HG02642 (cell line): Measurements from ENCODE around the gene KCNQ1.

Experiments used
- ATAC-seq: cut with Tn5 transposase; IDR thresholded peaks from one replicate; pipeline ENCODE4 v1.9.1; 2021; ENCODE audit warnings: mild to moderate bottlenecking; ENCODE audit not compliant: unreplicated experiment, poor library complexity

KCNQ1 gene

DNA sequence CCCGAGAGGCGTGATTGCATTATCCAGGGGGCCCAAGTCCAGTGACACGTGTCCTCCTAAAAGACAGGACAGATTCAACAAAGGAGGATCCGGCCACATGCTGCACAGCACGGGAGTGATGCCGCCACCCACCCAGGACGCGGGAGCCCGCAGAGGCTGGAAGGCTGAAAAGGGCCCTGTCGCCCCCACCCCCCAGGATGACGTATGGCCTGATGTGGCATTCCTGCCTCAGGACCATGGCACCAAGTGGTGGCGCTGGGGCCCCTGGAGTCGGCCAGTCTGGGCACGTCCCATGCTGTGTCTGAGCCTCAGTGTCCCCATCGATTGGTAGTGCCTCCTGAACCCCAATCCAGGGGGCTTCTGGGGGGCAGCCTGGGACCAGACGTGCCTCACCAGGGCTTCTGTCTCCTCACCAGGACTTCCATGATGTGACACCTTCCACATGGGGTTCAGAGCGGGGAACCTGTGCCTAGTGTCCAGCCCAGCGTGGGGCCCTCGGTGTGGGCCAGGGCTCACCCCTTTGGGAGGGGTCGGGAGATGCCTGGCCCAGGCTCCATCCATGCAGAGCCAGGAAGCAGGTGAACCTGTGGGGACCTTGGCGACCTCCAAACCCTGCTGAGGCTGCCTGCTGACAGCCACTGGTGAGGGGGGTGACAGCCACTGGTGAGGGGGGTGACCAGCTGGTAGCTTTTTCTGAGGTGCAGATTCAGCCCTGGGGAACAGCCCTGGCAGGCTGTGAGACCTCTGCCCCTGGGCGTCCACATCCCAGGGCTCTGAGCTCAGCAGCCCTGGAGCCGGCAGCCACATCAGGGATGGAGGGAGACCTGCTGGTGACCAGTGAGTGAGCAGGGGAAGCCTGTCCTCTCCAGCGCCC lies 75.3 kb downstream of the KCNQ1 start:
- ATAC-seq, result no peak

DNA sequence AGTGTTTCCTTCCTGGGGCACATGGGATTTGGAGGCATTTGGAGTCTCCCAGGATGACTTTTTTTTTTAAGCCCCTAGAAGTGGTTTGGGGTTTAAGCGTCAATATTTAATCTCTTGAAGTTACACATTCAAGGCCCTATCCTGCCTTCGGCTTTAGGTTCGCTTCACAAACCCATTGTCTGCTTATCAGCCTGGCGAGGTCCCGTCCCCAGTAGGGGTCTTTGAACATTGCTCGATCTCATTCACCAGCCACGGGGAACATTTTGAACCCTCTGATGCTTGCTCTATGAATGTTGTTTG lies 75.9 kb downstream of the KCNQ1 start:
- ATAC-seq, result no peak

DNA sequence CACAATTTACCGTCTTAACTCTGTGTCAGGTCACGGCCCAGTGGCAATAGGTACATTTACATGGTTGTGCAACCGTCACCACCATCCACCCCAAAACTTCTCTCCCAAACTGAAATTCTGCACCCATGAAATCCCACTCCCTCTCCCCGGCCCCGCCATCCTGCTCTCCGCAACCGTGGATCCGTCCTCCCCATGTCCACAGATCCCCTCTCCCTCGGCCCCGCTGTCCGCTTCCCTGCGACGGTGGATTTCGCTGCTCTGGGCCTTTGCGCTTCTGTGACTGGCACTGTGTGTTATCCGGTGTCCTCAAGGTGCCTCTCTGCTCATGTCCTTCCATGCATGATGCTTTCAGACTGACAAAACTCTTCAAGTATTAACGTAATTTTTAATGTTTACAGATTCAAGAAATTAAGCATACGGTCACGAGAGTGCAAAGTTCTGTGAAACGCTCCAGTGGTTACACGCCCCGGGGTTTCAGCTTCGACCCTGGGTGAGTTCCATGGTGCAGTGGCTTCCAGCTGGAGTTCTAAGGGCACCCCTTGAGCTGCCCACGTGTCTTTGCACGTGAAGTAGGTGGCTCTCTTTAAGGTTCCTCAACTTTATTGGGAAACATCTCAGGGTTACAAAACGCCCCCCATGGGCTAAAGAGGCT lies 76.4 kb downstream of the KCNQ1 start:
- no peak for ATAC-seq

DNA sequence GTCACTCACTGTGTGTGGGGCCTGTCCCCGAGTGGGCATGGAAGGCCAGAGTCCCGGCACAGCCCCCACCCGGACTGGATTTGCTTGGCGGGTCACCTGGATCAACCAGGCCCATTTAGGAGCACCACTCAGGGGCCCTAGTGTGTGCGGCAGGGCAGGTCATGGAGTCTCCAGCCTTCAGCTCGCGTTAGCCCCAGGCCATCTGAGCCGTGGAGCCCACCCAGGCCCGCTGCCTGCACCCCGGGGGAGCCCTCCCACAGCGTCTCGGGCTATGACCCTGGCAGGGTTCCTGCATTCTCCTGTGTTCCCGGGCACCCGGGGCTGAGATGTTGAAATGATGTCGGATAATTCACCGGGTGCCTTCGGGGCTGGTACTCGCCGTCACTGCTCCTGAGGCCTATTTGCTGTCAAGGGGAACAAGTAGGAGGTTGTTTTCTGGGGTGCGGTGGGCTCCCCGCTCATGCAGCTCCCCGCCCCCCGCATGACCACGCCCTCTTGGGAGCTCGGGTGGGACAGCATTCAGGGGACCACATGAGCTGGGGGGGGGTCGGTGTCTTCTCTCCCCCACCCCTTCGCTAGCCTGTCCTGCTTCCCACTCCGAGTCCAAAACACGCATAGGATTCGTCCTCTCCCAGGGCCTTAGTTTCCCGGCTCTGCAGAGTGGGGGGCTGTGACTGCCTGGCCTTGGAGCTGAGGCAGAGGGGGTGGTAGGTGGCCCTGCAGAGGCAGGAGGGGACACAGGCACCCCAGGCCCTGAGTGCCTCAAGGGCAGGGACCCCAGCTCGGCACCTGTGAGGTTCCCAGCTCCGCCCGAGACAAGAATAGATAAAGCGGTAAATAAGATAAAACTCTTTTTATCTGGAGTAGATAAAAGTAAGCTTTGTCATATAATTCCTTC lies 77.2 kb downstream of the KCNQ1 start:
- ATAC-seq, result no peak

DNA sequence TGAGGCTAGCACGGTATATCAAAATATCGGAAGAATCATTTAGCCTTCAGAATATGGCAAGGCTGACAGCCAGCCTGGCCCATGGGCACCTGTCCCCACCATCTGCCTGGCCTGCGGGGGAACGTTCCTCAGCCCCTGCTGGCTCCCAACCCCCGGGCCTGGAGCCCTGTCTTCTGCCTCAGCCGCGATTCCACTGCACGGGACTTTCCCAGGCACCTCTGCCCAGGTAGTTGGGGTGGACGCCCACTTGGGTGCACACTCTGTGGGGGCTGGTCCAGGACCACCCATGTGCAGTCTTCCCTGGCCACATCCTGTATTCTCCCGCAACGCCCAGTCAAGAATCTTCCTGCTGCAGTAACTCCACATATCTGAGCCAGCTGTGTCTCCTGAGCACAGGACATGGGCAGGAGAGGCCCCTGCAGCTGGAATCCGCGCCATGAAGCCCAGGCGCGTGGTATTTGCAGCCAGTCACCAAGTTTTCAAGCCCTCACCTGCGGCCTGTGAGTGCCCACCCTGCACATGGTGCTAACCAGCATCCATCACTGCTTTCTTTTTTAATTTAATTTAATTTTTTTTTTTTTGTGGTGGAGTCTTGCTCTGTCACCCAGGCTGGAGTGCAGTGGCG lies 77.9 kb downstream of the KCNQ1 start:
- ATAC-seq, result no peak

DNA sequence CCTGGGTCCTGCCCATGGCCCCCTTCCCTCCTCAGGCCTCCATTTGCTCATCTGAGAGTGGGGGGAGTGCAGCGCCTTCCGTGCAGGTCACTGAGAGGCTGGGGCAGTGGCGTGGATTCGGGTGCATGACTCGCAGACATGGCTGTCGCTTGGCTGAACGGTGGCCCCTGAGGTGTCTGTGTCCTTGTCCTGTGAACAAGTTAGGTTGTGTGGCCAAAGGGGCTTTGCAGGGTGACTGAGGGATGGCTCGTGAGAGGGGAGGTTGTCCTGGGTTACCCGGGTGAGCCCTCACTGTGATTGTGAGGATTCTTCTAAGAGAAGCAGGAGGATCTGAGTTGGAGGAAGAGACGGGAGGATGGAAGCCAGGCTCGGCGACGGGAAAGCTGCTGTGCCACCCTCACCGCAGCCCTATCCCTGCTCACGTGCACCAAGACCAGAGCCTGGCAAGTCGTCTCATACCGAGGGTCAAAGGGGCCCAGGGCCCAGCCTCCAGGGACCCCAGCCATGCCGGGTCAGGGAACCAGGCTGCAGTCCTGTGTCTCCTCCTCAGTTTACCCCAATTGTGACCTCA lies 79.1 kb downstream of the KCNQ1 start:
- no peak for ATAC-seq

DNA sequence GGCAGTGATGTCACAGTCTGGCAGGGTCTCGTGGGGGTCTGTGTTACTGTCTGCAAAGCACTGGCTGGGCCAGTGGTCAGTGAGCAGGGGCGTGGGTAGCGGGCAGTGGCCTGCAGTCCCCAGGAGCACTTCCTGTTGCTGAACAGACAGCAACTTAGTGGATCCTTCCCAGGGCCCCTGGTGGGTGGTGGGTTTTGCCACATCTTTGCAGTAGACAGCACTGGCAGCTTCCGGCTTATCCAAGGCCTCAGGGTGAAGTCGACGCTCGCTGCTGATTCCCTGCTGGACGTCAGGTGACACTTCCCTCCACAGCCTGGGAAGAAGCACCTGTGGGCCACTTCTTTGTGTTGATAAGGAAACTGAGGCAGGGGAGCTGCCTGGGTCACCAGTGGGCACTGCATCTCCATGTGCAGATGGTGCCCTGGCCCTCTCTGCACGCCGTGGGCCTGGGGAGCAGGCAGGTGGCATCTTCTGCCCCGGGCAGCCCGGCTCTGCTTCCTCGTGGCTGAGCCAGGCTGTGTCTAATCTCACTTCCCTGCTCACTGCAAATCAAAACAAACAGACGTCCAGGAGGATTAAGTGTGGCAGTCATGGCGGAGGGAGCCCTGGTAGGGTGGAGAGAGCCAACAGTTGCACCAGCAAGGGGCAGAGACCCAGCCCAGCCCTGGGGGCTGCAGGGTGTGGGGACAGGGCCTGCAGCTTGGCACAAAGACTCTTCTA lies 79.8 kb downstream of the KCNQ1 start:
- ATAC-seq, result no peak

DNA sequence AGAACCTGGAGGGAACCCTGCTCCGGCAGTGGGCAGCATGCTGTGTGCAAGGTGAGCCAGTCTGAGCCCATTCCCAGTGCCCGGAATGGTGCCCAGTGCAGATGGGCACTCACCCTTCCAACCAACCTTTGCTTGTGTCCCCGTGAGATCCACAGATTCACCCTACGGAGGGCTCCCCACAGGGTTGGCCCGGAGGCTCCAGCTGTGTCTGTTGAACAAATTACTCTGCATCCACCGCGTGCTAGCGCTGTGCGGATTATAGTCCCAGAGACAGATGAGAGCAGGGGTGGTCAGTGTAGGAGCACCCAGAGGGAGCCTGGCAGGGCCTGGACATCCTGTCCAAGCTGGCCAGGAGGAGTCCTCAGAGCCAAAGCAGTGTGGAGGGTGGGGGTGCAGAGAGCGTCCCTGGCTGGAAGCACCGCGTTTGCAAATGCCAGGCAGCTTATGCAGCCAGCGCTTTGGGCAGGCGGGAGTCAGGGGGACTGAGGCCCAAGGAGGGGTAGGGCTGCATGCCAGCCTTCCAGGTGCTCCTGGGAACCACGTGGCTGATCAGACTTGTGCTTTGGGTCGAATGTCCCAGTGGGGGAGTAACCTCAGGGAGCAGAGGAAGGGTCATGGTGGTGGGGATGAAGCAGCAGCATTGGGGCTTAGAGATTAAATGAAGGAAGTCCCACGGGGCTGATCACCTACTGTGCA lies 80.5 kb downstream of the KCNQ1 start:
- ATAC-seq, result no peak

DNA sequence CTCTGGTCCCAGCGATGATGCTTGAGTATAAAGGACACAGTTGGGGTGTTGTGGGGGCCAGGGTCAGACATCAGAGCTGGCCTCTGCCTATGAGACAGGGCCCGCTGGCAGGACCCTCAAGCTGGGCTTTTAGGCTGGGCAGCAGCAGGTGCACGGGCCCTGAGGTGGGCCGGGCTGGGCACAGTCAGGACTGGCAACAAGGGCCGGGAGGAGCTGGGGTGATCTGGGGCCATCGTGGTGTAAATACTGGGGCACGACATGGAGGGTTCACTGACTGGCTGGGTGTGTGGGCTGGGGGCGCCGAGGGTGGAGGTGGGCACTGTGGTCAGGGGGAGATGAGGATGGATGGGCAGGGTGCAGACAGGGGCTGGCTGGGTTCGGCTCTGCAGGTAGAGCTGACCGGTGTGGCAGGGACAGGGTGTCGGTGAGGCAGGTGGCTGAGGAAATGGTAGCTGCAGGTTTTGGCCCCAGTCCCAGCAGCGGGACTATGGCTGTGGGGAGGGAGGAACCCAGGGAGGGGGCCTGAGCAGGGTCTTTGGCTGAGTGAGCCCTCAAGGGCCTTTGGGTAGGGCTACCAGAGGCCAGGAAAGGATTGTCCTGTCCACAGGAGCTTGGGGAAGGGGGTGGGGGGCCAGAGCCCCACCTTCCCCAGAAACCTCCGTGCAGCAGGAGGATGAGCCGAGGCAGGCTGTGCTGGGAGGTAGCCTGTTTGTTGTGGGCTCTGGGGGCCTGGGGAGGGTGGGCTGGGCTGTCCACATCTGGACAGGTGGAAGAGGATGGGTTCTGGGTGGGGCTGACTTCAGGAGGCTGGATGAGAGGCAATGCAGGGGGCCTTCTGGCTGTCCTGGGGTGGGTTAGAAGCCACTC lies 81.4 kb downstream of the KCNQ1 start:
- ATAC-seq, result no peak

DNA sequence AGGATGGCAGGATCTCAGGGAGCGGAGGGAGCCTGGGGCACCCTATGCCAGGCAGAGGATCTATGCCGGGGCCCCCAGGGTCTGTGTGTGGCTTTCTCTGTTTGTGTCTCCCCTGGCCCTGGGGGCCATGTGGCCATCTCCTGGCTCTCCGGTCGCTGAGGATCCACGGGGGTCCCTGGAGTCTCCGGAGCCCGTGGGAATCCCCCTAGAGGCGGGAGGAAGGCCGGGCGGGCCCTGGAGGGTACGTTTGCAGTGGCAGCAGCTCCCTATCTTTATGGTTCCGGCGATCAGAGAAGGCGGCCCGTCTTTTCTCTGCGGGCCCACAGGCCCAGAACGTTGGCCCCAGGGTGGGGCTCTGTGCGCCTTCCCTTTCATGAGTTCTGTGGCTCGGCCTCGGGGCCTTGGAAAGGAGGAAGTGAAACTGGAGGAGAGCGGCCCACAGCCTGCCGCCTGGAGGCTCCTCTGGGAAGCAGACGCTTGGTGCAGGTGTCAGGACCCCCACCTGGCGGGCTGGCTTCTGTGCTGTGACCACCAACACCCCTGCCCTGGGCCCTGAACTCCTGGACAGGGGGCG lies 82.1 kb downstream of the KCNQ1 start:
- ATAC-seq, result peak; percentile 67

DNA sequence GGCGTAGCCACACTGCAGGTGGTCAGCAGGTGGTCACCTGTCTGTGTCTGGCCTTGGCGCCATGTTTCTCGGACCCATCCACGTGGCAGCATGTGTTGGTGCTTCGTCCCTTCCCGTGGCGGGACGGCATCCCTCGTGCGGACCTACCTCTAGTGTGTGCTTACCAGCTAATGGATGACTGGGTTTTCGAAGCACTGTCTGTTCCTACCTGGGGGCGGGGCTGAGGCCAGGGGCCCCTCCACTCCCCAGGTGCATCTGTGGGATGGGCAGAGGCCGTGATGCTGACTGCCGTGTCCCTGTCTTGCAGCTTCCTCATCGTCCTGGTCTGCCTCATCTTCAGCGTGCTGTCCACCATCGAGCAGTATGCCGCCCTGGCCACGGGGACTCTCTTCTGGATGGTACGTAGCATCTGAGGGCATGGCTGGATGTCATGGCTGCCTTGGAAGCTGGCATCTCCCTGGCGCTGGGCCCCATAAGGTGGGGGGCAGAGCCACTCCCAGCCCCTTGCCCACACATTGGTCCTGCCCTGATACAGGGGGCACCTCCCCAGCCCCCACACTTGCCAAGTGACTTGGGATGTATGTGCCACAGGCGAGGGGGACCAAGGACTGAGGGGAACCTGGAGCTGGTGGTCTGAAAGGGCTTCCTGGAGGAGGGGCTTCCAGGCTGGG lies 82.9 kb downstream of the KCNQ1 start:
- no peak for ATAC-seq

DNA sequence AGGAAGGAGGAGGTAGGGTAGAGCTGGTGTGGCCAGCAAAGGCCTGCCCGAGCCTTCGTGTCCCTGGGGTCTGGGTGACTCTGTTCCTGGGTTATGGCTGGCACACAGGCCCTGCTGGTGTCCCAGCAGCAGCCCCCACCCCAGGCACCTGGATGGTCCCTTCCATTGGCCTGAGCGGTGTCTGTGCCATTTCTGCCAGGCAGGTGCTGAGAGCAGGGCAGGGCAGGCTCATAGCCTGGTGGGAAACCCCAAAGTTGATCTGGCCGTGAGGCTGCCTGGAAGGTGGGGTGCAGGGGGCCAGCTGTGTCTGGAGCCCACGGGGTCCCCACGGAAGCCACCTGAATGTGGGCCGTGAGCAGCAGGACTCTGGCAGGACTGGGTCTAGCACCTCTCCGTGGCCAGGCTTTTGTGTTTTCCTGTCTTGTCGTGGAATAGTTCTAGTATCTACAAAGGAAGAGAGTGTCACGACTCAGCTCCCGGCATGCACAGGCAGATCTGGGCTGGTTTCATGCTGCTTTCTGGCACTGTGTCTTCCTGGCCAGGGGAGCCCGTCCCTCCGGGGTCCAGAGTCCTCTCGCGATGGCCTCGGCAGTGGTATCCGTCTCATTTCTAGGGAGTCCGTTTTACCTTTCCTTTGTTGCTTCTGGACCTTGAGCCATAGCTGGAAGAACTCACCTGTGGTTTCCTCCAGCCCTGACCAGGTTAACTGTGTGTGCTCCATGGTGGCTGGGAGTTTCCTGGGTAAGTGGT lies 83.7 kb downstream of the KCNQ1 start:
- no peak for ATAC-seq

DNA sequence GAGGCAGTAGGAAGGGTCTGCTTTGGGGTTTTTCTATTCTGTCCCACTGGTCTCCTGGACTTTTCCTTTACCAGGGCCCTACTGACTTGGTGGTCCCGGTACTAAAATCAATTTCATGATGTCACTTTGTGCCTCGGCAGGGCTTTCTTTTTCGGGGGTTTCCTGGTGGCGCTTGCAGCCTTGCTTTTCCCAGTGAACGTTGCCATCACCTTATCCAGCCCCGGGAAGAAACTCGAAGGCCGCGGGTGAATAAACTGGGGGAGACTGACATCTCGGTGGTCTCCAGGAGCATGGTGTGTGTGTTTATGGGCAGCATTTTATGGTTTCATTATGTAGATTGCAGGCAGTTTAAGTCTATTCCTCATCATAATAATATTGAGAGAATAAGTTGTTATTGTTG lies 84.4 kb downstream of the KCNQ1 start:
- ATAC-seq, result no peak

DNA sequence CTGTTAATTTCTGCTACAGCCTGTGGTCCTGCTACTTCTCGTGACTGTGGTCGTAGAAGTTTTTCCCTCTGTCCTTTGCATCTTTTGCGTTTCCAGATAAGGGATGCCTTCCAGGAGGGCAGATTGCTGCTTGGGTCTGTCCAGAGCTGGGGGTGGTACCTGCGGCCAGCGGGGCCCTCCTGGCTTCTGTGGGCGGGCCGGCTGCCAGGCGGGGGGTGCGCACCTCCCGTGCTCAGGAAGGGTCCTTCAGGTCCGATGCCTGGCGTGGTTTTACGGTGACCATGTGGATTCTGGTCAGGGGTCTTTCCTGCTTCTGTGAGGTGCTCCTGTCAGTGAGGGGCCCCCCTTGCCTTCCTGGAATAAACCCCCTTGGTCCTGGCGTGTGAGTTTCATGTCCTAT lies 84.8 kb downstream of the KCNQ1 start:
- no peak for ATAC-seq

DNA sequence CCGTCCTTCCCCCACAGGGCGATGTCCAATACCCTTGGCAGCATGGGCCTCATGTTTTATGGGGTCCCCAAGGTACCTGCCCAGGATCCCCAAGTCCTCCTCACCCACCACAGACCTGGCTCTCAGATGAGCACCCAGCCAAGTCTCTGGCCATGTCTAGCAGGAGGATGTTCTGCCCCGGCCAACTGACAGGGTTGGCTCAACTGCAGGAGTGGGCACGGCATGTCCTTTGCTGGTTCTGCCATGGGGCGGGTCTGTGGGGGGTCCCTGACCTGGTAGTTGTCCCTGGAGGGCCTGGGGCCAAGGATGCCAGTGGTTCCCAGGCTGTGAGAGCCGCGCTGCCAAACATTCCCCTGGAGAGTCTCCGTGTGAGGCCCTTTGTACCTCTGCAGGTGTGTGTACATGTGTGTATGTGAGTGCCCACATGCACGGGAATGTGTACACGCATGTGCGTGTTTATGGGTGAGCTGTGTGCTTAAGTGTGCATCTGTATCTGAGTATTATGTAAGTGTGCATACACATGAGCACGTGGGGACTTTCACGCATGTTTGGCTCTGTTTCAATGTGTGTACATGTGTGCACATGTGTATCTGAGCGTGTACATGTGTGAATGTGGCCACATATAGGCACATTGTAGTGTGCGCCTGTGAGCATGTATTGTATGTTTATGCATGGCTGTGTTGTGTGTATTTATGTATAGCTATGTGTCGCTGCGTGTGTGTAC lies 85.5 kb downstream of the KCNQ1 start:
- ATAC-seq, result no peak

DNA sequence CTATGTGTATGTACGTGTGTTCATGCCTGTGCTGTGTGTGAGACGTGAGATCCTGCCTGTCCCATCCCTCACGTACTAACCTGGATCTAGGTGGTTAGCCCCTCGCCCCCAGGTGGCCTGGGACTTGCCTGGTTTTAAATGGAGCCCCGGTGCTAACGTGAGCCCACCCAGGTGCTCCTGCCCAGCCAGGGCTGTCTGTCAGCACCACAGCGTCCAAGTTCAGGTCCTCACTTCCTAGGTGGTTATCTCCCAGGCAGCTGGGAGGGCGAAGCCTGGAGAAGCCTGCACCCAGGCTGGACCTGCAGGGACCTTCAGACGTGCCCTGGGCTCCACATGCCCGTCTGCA lies 86.0 kb downstream of the KCNQ1 start:
- ATAC-seq, result no peak
